ENCODE measurements around the gene KLHDC3. TPM values are rescaled to one million over a fixed set of nuclear protein-coding genes. Genes with fewer than 3 reads are reported as not detected.
"Not testable (repeated sequence)": the region's sequence is repeated elsewhere in the genome, so short reads cannot be mapped to it uniquely, and the experiment has no call there.

Gene KLHDC3
- total RNA-seq, 2 donors from 2014 or later = 29.7 to 44.6 TPM

GRCh38 chr6:43038727-43039126, 24.7 kb downstream of the KLHDC3 start:
- peaks cover 0 to 44% of the 10 kb centered on the region in 2 donors for H3K36me3 ChIP-seq (replicated peaks in 1 of 2; ENCODE audit: insufficient read depth in 1 of 2, low read depth in 2 of 2)
- no peaks in the 10 kb centered on the region for H3K9me3 ChIP-seq
- H3K4me1 ChIP-seq = no peaks in the 10 kb centered on the region
- 76 to 79% methylated on average over 8 to 9 of the region's 9 CpGs for WGBS, 2 donors
- no peak overlapping the region for H3K4me3 ChIP-seq
- H3K27ac ChIP-seq = no peak overlapping the region
- H3K27me3 ChIP-seq = no peaks in the 10 kb centered on the region
- intact Hi-C loops (cut with DNase I) = no loop called here
- no peak for TF ChIP-seq CTCF (IDR thresholded peaks at IDR 0.05)
- TF ChIP-seq POLR2A (IDR thresholded peaks at IDR 0.05) = no peak
- ATAC-seq = no peak
- no peak for DNase-seq

- H3K27me3 ChIP-seq = no peaks in the 10 kb centered on the region
- DNase-seq (no peak), ATAC-seq (no peak)
- peaks cover 0 to 55% of the 10 kb centered on the region in 2 donors for H3K36me3 ChIP-seq (replicated peaks in 1 of 2; ENCODE audit: insufficient read depth in 1 of 2, low read depth in 2 of 2)
- 94 to 95% methylated on average over 10 to 18 of the region's 18 CpGs for WGBS, 2 donors
- H3K9me3 ChIP-seq = no peaks in the 10 kb centered on the region
- H3K4me1 ChIP-seq = no peaks in the 10 kb centered on the region
- no peak overlapping the region for H3K4me3 ChIP-seq
- H3K27ac ChIP-seq = no peak overlapping the region
- intact Hi-C loops (cut with DNase I) = no loop called here
- TF ChIP-seq POLR2A (IDR thresholded peaks at IDR 0.05) = no peak
- TF ChIP-seq CTCF (IDR thresholded peaks at IDR 0.05) = no peak
These were observed 26.7 kb downstream of the KLHDC3 start for GRCh38 chr6:43040542-43041257.

- H3K36me3 ChIP-seq (replicated peaks in 1 of 2; ENCODE audit: insufficient read depth in 1 of 2, low read depth in 2 of 2) = peaks cover 0 to 57% of the 10 kb centered on the region in 2 donors
- 92 to 94% methylated on average over 8 of the region's 8 CpGs for WGBS, 2 donors
- not testable (repeated sequence) for ATAC-seq
These were observed 27.4 kb downstream of the KLHDC3 start for GRCh38 chr6:43041475-43041874.

GRCh38 chr6:43043310-43043709, 29.3 kb downstream of the KLHDC3 start:
- Histone ChIP-seq H3K27me3 (no peaks in the 10 kb centered on the region), H3K4me1 (no peaks in the 10 kb centered on the region), H3K4me3 (no peak overlapping the region), H3K9me3 (no peaks in the 10 kb centered on the region), H3K27ac (no peak overlapping the region), H3K36me3 (replicated peaks in 1 of 2; ENCODE audit: insufficient read depth in 1 of 2, low read depth in 2 of 2) (peaks cover 10 to 43% of the 10 kb centered on the region in 2 donors)
- ATAC-seq = no peak
- no peak for TF ChIP-seq POLR2A (IDR thresholded peaks at IDR 0.05)
- no peak for TF ChIP-seq CTCF (IDR thresholded peaks at IDR 0.05)
- 83 to 100% methylated on average over 1 to 9 of the region's 9 CpGs for WGBS, 2 donors
- intact Hi-C loops (cut with DNase I) = no loop called here
- DNase-seq = no peak

More at GRCh38 chr6:43041475-43041874, 27.4 kb downstream of the KLHDC3 start:
- intact Hi-C loops (cut with DNase I); DNase-seq; H3K4me3 ChIP-seq; H3K27me3 ChIP-seq; H3K9me3 ChIP-seq; H3K4me1 ChIP-seq; H3K27ac ChIP-seq: not testable (repeated sequence)

- DNase-seq (no peak), ATAC-seq (no peak)
- no peaks in the 10 kb centered on the region for H3K27me3 ChIP-seq
- no peaks in the 10 kb centered on the region for H3K9me3 ChIP-seq
- no peaks in the 10 kb centered on the region for H3K4me1 ChIP-seq
- 80 to 92% methylated on average over 3 to 11 of the region's 11 CpGs for WGBS, 2 donors
- H3K36me3 ChIP-seq (replicated peaks in 1 of 2; ENCODE audit: insufficient read depth in 1 of 2, low read depth in 2 of 2) = peaks cover 16 to 42% of the 10 kb centered on the region in 2 donors
- H3K27ac ChIP-seq = no peak overlapping the region
- TF ChIP-seq CTCF (IDR thresholded peaks at IDR 0.05) (no peak), POLR2A (IDR thresholded peaks at IDR 0.05) (no peak)
- intact Hi-C loops (cut with DNase I) = no loop called here
- no peak overlapping the region for H3K4me3 ChIP-seq
These were observed 31.4 kb downstream of the KLHDC3 start for GRCh38 chr6:43045371-43045930.

Data from body of pancreas (tissue), 4 donors.